ENCODE results near the gene NUMB. TPM values are rescaled to one million over a fixed set of nuclear protein-coding genes. Genes with fewer than 3 reads are reported as not detected.

The NUMB gene
- total RNA-seq, 1 donor from 2014 or later = 18.2 TPM

GRCh38 chr14:73260574-73260973, 197.8 kb downstream of the NUMB start:
- no peak for DNase-seq (ENCODE audit: low read depth)
- TF ChIP-seq CTCF (IDR thresholded peaks at IDR 0.05; ENCODE audit: insufficient read depth, low read length, severe bottlenecking) = no peak
- Histone ChIP-seq H3K27me3 (ENCODE audit: control insufficient read depth, insufficient read depth, low read length) (no peaks in the 10 kb centered on the region), H3K36me3 (ENCODE audit: control insufficient read depth, insufficient read depth, low read length) (peaks cover 9% of the 10 kb centered on the region), H3K4me3 (ENCODE audit: low read depth, low read length) (no peak overlapping the region)
- no peak for FAIRE-seq

GRCh38 chr14:73259837-73260236, 198.5 kb downstream of the NUMB start:
- H3K27me3 ChIP-seq (ENCODE audit: control insufficient read depth, insufficient read depth, low read length) = no peaks in the 10 kb centered on the region
- FAIRE-seq (no peak), DNase-seq (ENCODE audit: low read depth) (no peak)
- H3K36me3 ChIP-seq (ENCODE audit: control insufficient read depth, insufficient read depth, low read length) = peaks cover 8% of the 10 kb centered on the region
- no peak overlapping the region for H3K4me3 ChIP-seq (ENCODE audit: low read depth, low read length)
- TF ChIP-seq CTCF (IDR thresholded peaks at IDR 0.05; ENCODE audit: insufficient read depth, low read length, severe bottlenecking) = no peak

GRCh38 chr14:73258845-73259611, 199.3 kb downstream of the NUMB start:
- FAIRE-seq (no peak), DNase-seq (ENCODE audit: low read depth) (no peak)
- TF ChIP-seq CTCF (IDR thresholded peaks at IDR 0.05; ENCODE audit: insufficient read depth, low read length, severe bottlenecking) = no peak
- no peaks in the 10 kb centered on the region for H3K27me3 ChIP-seq (ENCODE audit: control insufficient read depth, insufficient read depth, low read length)
- H3K36me3 ChIP-seq (ENCODE audit: control insufficient read depth, insufficient read depth, low read length) = peaks cover 6% of the 10 kb centered on the region
- H3K4me3 ChIP-seq (ENCODE audit: low read depth, low read length) = no peak overlapping the region

- FAIRE-seq (no peak), DNase-seq (ENCODE audit: low read depth) (no peak)
- H3K4me3 ChIP-seq (ENCODE audit: low read depth, low read length) = no peak overlapping the region
- no peaks in the 10 kb centered on the region for H3K27me3 ChIP-seq (ENCODE audit: control insufficient read depth, insufficient read depth, low read length)
- no peak for TF ChIP-seq CTCF (IDR thresholded peaks at IDR 0.05; ENCODE audit: insufficient read depth, low read length, severe bottlenecking)
- H3K36me3 ChIP-seq (ENCODE audit: control insufficient read depth, insufficient read depth, low read length) = peaks cover 6% of the 10 kb centered on the region
Observed at GRCh38 chr14:73258076-73258475, 200.3 kb downstream of the NUMB start.

- FAIRE-seq (no peak), DNase-seq (ENCODE audit: low read depth) (no peak)
- Histone ChIP-seq H3K36me3 (ENCODE audit: control insufficient read depth, insufficient read depth, low read length) (peaks cover 5% of the 10 kb centered on the region), H3K27me3 (ENCODE audit: control insufficient read depth, insufficient read depth, low read length) (no peaks in the 10 kb centered on the region), H3K4me3 (ENCODE audit: low read depth, low read length) (no peak overlapping the region)
- TF ChIP-seq CTCF (IDR thresholded peaks at IDR 0.05; ENCODE audit: insufficient read depth, low read length, severe bottlenecking) = no peak
Observed at GRCh38 chr14:73255693-73256225, 202.6 kb downstream of the NUMB start.
